Fibroblast of lung (primary cell): ENCODE measurements around the gene ITIH1. TPM values are rescaled to one million over a fixed set of nuclear protein-coding genes. Genes with fewer than 3 reads are reported as not detected.
A peak's percentile ranks its signal among the peaks of the same experiment; 100 is the strongest.

ENCODE experiments used
- DNase-seq, 2 donors: peaks; one replicate each; pipeline versions ENCODE4 v3.0.0 to v3.0.0-alpha.2; 2010; ENCODE audit warnings: low read depth in 2 of 2
- H2AFZ ChIP-seq: 2 replicates; pipeline ENCODE4 v1.5.1; 2012; ENCODE audit warnings: low read length, control low read depth, inconsistent platforms
- H3K27ac ChIP-seq: 2 replicates; pipeline ENCODE4 v1.5.1; 2011; ENCODE audit warnings: low read length, control low read depth; ENCODE audit not compliant: insufficient read depth
- H3K27me3 ChIP-seq: 2 replicates; pipeline ENCODE4 v1.5.1; 2011; ENCODE audit warnings: mild to moderate bottlenecking, low read length; ENCODE audit not compliant: control insufficient read depth, insufficient read depth
- H3K36me3 ChIP-seq: 2 replicates; pipeline ENCODE4 v1.5.1; 2011; ENCODE audit warnings: low read length; ENCODE audit not compliant: control insufficient read depth, insufficient read depth
- H3K4me1 ChIP-seq: 2 replicates; pipeline ENCODE4 v1.5.1; 2011; ENCODE audit warnings: low read length; ENCODE audit not compliant: control insufficient read depth, insufficient read depth; ENCODE audit errors: extremely low read depth
- H3K4me2 ChIP-seq: 2 replicates; pipeline ENCODE4 v1.5.1; 2011; ENCODE audit warnings: low read length, control low read depth; ENCODE audit not compliant: insufficient read depth; ENCODE audit errors: extremely low read depth
- H3K4me3 ChIP-seq, 4 experiments: fragments of 200-600 bp in 1 of 4; sonication (generic) in 1 of 4; replicated peaks in 1 of 4; 2 replicates each; pipeline ENCODE4 v1.5.1; 2011 to 2016; ENCODE audit warnings: low read length in 4 of 4, low read depth in 3 of 4, mild to moderate bottlenecking in 3 of 4, control low read depth in 2 of 4, inconsistent platforms in 1 of 4, mixed read lengths in 1 of 4; ENCODE audit not compliant: insufficient read depth in 1 of 4; ENCODE audit errors: control extremely low read depth in 1 of 4
- H3K79me2 ChIP-seq: 2 replicates; pipeline ENCODE4 v1.5.1; 2012; ENCODE audit warnings: mild to moderate bottlenecking, low read length, inconsistent platforms; ENCODE audit not compliant: control insufficient read depth, insufficient read depth
- H3K9ac ChIP-seq: 2 replicates; pipeline ENCODE4 v1.5.1; 2011; ENCODE audit warnings: mild to moderate bottlenecking, low read length, control low read depth; ENCODE audit not compliant: insufficient read depth
- H3K9me3 ChIP-seq: 2 replicates; pipeline ENCODE4 v1.5.1; 2012; ENCODE audit warnings: low read depth, low read length; ENCODE audit not compliant: control insufficient read depth, insufficient read depth
- H4K20me1 ChIP-seq: 2 replicates; pipeline ENCODE4 v1.5.1; 2011; ENCODE audit warnings: low read length; ENCODE audit not compliant: control insufficient read depth, insufficient read depth; ENCODE audit errors: extremely low read depth
- CTCF ChIP-seq, 2 donors: IDR thresholded peaks in 1 of 2; conservative IDR thresholded peaks in 1 of 2; 1 replicate in 1 of 2; 2 replicates in 1 of 2; pipeline ENCODE4 v1.5.1; 2011 to 2012; ENCODE audit warnings: low read length in 2 of 2, control low read depth in 1 of 2, inconsistent platforms in 1 of 2, low read depth in 1 of 2, mild to moderate bottlenecking in 1 of 2
- EZH2 ChIP-seq: IDR thresholded peaks from 2 replicates; pipeline ENCODE4 v1.5.1; 2012; ENCODE audit warnings: low read length, control low read depth, mild to moderate bottlenecking; ENCODE audit errors: missing control alignments
- polyA plus RNA-seq, 2 donors: library from polyadenylated mRNA; depleted of rRNA in 1 of 2; stranded (reverse) in 1 of 2; unstranded in 1 of 2; fragments of >200 nt; gene quantifications; 2 replicates each; pipeline ENCODE4 v1.2.1, GENCODE V29; 2011 to 2012; ENCODE audit warnings: missing spikeins in 1 of 2
- total RNA-seq: library from RNA; depleted of rRNA; stranded (reverse); fragments of >200 nt; gene quantifications from 2 replicates; pipeline ENCODE4 v1.2.1, GENCODE V29; 2014

ITIH1 gene
- total and polyA plus RNA-seq, 2 donors (not counting 1 experiment from before 2014, with no cell fraction given), result not detected

GRCh38 chr3:52801839-52802238, 24.4 kb downstream of the ITIH1 start:
- TF ChIP-seq EZH2 (no peak), CTCF (conservative IDR thresholded peaks at IDR 0.05 in 1 of 2, IDR thresholded peaks at IDR 0.05 in 1 of 2; ENCODE audit: low read depth in 1 of 2, low read length in 2 of 2) (no peak)

GRCh38 chr3:52805270-52806039, 28.1 kb downstream of the ITIH1 start:
- H3K4me3 ChIP-seq, result no peak overlapping the region
- no peak for DNase-seq
- H3K79me2 ChIP-seq, result no peaks in the 10 kb centered on the region
- H3K4me2 ChIP-seq, result no peak overlapping the region
- H3K36me3 ChIP-seq, result no peaks in the 10 kb centered on the region
- H3K9ac ChIP-seq, result no peak overlapping the region
- H2AFZ ChIP-seq, result no peak overlapping the region
- H4K20me1 ChIP-seq, result no peaks in the 10 kb centered on the region
- TF ChIP-seq CTCF (conservative IDR thresholded peaks at IDR 0.05 in 1 of 2, IDR thresholded peaks at IDR 0.05 in 1 of 2; ENCODE audit: low read depth in 1 of 2, low read length in 2 of 2) (no peak), EZH2 (no peak)
- no peaks in the 10 kb centered on the region for H3K4me1 ChIP-seq
- no peaks in the 10 kb centered on the region for H3K9me3 ChIP-seq
- H3K27me3 ChIP-seq, result peaks cover 2% of the 10 kb centered on the region
- H3K27ac ChIP-seq, result no peak overlapping the region

More at GRCh38 chr3:52801839-52802238, 24.4 kb downstream of the ITIH1 start:
- H3K4me3 ChIP-seq, result no peak overlapping the region
- H2AFZ ChIP-seq, result no peak overlapping the region
- H3K27me3 ChIP-seq, result no peaks in the 10 kb centered on the region
- DNase-seq, result peak in 1 of 2 donors; percentile 31
- no peaks in the 10 kb centered on the region for H3K79me2 ChIP-seq
- no peaks in the 10 kb centered on the region for H3K36me3 ChIP-seq
- no peak overlapping the region for H3K27ac ChIP-seq
- no peaks in the 10 kb centered on the region for H3K9me3 ChIP-seq
- H3K4me2 ChIP-seq, result no peak overlapping the region
- H3K9ac ChIP-seq, result no peak overlapping the region
- H3K4me1 ChIP-seq, result no peaks in the 10 kb centered on the region
- no peaks in the 10 kb centered on the region for H4K20me1 ChIP-seq

GRCh38 chr3:52809149-52809548, 31.8 kb downstream of the ITIH1 start:
- H3K27me3 ChIP-seq, result peaks cover 4% of the 10 kb centered on the region
- H3K79me2 ChIP-seq, result no peaks in the 10 kb centered on the region
- H3K9me3 ChIP-seq, result no peaks in the 10 kb centered on the region
- DNase-seq, result no peak
- no peak overlapping the region for H3K27ac ChIP-seq
- H3K36me3 ChIP-seq, result no peaks in the 10 kb centered on the region
- TF ChIP-seq EZH2, result no peak
- no peak for TF ChIP-seq CTCF (conservative IDR thresholded peaks at IDR 0.05 in 1 of 2, IDR thresholded peaks at IDR 0.05 in 1 of 2; ENCODE audit: low read depth in 1 of 2, low read length in 2 of 2)
- no peak overlapping the region for H3K4me2 ChIP-seq
- no peak overlapping the region for H3K4me3 ChIP-seq
- H4K20me1 ChIP-seq, result no peaks in the 10 kb centered on the region
- no peak overlapping the region for H3K9ac ChIP-seq
- no peaks in the 10 kb centered on the region for H3K4me1 ChIP-seq
- H2AFZ ChIP-seq, result no peak overlapping the region
